ENCODE measurements around the gene CRISPLD2. TPM values are rescaled to one million over a fixed set of nuclear protein-coding genes. Genes with fewer than 3 reads are reported as not detected.

Gene CRISPLD2
- total RNA-seq, 2 experiments from 2014 or later = 0.47 to 0.99 TPM

DNA sequence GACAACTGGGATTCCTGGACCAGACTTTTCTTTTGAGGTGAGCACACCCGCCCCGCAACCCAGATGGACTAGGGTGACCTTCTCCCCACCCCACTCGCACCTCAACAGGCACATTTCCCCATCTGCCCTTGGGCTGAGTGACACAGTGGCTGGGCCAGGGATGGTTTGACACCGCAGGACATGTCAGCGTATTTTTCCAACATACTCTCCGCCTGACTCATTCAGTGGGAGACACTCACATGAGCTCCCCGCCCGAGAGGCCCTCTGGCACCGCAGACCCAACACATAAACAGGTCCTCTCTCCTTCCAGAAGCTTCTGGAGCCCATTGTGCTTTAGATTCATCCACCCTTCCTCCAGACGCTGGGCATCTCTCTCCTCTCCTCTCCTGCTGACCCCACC lies 122.1 kb downstream of the CRISPLD2 start:
- H3K4me3 ChIP-seq (ENCODE audit: low read depth, low read length, poor library complexity, severe bottlenecking) = no peak overlapping the region
- CTCF ChIA-PET (ENCODE audit: unreplicated experiment) = no interaction called here

DNA sequence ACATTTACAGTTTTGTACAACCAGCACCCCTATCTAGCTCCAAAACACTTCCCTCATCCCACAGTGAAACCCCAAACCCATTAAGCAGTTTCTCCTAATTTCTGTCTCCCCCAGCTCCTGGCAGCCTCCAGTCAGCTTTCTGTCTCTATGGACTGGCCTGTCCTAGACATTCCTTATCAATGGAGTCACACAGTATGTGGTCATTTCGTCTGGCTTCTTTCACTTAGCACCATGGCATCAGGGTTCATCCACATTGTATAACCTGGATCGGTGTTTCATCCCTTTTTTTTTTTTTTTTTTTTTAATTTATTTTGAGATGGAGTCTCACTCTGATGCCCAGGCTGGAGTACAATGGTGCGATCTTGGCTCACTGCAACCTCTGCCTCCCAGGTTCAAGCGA lies 123.0 kb downstream of the CRISPLD2 start:
- ChIA-PET CTCF (ENCODE audit: unreplicated experiment) (no interaction called here), POLR2A (interaction anchor here (0.6 to 0.8 kb wide), 3 partner anchors 9 to 876 kb away, joined by 3 to 6 read pairs (median 5); no protein-coding TSS in a partner anchor)
- Histone ChIP-seq H3K27ac (ENCODE audit: low read depth, low read length, poor library complexity, severe bottlenecking) (no peak overlapping the region), H3K36me3 (ENCODE audit: insufficient read depth, low read length) (no peaks in the 10 kb centered on the region), H3K4me1 (ENCODE audit: insufficient read depth, low read length, poor library complexity, severe bottlenecking) (no peaks in the 10 kb centered on the region), H3K4me3 (ENCODE audit: low read depth, low read length, poor library complexity, severe bottlenecking) (no peak overlapping the region), H3K79me2 (ENCODE audit: insufficient read depth, low read depth, low read length) (no peaks in the 10 kb centered on the region), H2AFZ (ENCODE audit: low read length) (no peak overlapping the region), H3K9me3 (ENCODE audit: low read length) (no peaks in the 10 kb centered on the region), H3K4me2 (ENCODE audit: low read length) (no peak overlapping the region), H4K20me1 (ENCODE audit: insufficient read depth, low read length) (no peaks in the 10 kb centered on the region), H3K9me2 (ENCODE audit: insufficient read depth, low read length) (no peaks in the 10 kb centered on the region)
- DNase-seq (ENCODE audit: low spot score) = no peak
- intact Hi-C loops (cut with micrococcal nuclease; ENCODE audit: unreplicated experiment) = no loop called here
- TF ChIP-seq, protein P1, sequence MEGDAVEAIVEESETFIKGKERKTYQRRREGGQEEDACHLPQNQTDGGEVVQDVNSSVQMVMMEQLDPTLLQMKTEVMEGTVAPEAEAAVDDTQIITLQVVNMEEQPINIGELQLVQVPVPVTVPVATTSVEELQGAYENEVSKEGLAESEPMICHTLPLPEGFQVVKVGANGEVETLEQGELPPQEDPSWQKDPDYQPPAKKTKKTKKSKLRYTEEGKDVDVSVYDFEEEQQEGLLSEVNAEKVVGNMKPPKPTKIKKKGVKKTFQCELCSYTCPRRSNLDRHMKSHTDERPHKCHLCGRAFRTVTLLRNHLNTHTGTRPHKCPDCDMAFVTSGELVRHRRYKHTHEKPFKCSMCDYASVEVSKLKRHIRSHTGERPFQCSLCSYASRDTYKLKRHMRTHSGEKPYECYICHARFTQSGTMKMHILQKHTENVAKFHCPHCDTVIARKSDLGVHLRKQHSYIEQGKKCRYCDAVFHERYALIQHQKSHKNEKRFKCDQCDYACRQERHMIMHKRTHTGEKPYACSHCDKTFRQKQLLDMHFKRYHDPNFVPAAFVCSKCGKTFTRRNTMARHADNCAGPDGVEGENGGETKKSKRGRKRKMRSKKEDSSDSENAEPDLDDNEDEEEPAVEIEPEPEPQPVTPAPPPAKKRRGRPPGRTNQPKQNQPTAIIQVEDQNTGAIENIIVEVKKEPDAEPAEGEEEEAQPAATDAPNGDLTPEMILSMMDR (conservative IDR thresholded peaks at IDR 0.05; ENCODE audit: low read length) = no peak
- no peak for TF ChIP-seq EZH2phosphoT487 (IDR thresholded peaks at IDR 0.05; ENCODE audit: borderline replicate concordance, low read depth, low read length)
- no TSS peak for BruUV-seq (replicated peaks)

More for the DNA sequence above, 122.1 kb downstream of the CRISPLD2 start:
- no peak overlapping the region for H3K4me2 ChIP-seq (ENCODE audit: low read length)
- BruUV-seq (replicated peaks) = no TSS peak
- H3K27ac ChIP-seq (ENCODE audit: low read depth, low read length, poor library complexity, severe bottlenecking) = no peak overlapping the region
- no peak overlapping the region for H2AFZ ChIP-seq (ENCODE audit: low read length)
- TF ChIP-seq, protein P1 (conservative IDR thresholded peaks at IDR 0.05; ENCODE audit: low read length) = no peak
- no peak for TF ChIP-seq EZH2phosphoT487 (IDR thresholded peaks at IDR 0.05; ENCODE audit: borderline replicate concordance, low read depth, low read length)
- no peak for DNase-seq (ENCODE audit: low spot score)
- no peaks in the 10 kb centered on the region for H3K36me3 ChIP-seq (ENCODE audit: insufficient read depth, low read length)
- intact Hi-C loops (cut with micrococcal nuclease; ENCODE audit: unreplicated experiment) = no loop called here
- H4K20me1 ChIP-seq (ENCODE audit: insufficient read depth, low read length) = no peaks in the 10 kb centered on the region
- no peaks in the 10 kb centered on the region for H3K4me1 ChIP-seq (ENCODE audit: insufficient read depth, low read length, poor library complexity, severe bottlenecking)
- POLR2A ChIA-PET = interaction anchor here (0.6 kb wide), 1 partner anchor 16 kb away, joined by 4 read pairs; no protein-coding TSS in a partner anchor
- H3K9me2 ChIP-seq (ENCODE audit: insufficient read depth, low read length) = no peaks in the 10 kb centered on the region
- H3K9me3 ChIP-seq (ENCODE audit: low read length) = no peaks in the 10 kb centered on the region
- no peaks in the 10 kb centered on the region for H3K79me2 ChIP-seq (ENCODE audit: insufficient read depth, low read depth, low read length)

DNA sequence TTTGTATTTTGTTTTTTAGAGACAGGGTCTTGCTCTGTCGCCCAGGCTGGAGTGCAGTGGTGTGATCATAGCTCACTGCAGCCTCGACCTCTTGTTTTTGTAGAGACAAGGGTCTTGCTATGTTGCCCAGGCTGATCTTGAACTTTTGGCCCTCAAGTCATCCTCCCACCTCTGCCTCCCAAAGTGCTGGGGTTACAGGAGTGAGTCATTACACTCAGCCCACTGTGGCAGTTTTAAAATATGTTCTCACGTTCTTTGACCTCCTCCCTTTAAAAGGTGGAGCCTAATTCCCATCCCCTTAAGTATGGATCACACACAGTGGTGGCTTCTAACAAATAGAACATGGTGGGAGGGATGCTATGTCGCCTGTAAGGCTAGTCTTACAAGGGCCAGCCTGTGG lies 123.8 kb downstream of the CRISPLD2 start:
- no peak for DNase-seq (ENCODE audit: low spot score)
- Histone ChIP-seq H3K4me3 (ENCODE audit: low read depth, low read length, poor library complexity, severe bottlenecking) (no peak overlapping the region), H2AFZ (ENCODE audit: low read length) (no peak overlapping the region), H3K4me1 (ENCODE audit: insufficient read depth, low read length, poor library complexity, severe bottlenecking) (no peaks in the 10 kb centered on the region), H3K4me2 (ENCODE audit: low read length) (no peak overlapping the region), H3K27ac (ENCODE audit: low read depth, low read length, poor library complexity, severe bottlenecking) (no peak overlapping the region), H3K79me2 (ENCODE audit: insufficient read depth, low read depth, low read length) (no peaks in the 10 kb centered on the region), H4K20me1 (ENCODE audit: insufficient read depth, low read length) (no peaks in the 10 kb centered on the region), H3K9me3 (ENCODE audit: low read length) (no peaks in the 10 kb centered on the region), H3K9me2 (ENCODE audit: insufficient read depth, low read length) (no peaks in the 10 kb centered on the region), H3K36me3 (ENCODE audit: insufficient read depth, low read length) (no peaks in the 10 kb centered on the region)
- no TSS peak for BruUV-seq (replicated peaks)
- no peak for TF ChIP-seq EZH2phosphoT487 (IDR thresholded peaks at IDR 0.05; ENCODE audit: borderline replicate concordance, low read depth, low read length)
- TF ChIP-seq, protein P1 (conservative IDR thresholded peaks at IDR 0.05; ENCODE audit: low read length) = no peak
- CTCF ChIA-PET (ENCODE audit: unreplicated experiment) = no interaction called here
- POLR2A ChIA-PET = interaction anchor here (0.6 kb wide), 1 partner anchor 877 kb away, joined by 5 read pairs; no protein-coding TSS in a partner anchor
- intact Hi-C loops (cut with micrococcal nuclease; ENCODE audit: unreplicated experiment) = no loop called here

All from OCI-LY7 (cell line).